Mesothelial cell of epicardium (in vitro differentiated cells): ENCODE results near the gene AGBL1. TPM values are rescaled to one million over a fixed set of nuclear protein-coding genes. Genes with fewer than 3 reads are reported as not detected.
A peak's percentile ranks its signal among the peaks of the same experiment; 100 is the strongest.

Experiments
- DNase-seq, 2 experiments: peaks; one replicate each; pipeline ENCODE4 v3.0.0; 2021; ENCODE audit warnings: low spot score in 2 of 2; ENCODE audit not compliant: unreplicated experiment in 2 of 2
- H3K27ac Mint-ChIP-seq: 2 replicates; pipeline ENCODE4 v1.8.0; 2021; ENCODE audit warnings: mixed read lengths
- H3K27me3 Mint-ChIP-seq: 2 replicates; pipeline ENCODE4 v1.8.0; 2021; ENCODE audit warnings: low read depth, mixed read lengths
- H3K36me3 Mint-ChIP-seq: 2 replicates; pipeline ENCODE4 v1.8.0; 2021; ENCODE audit warnings: mixed read lengths
- H3K4me1 Mint-ChIP-seq: 2 replicates; pipeline ENCODE4 v1.8.0; 2021; ENCODE audit warnings: mixed read lengths
- H3K4me3 Mint-ChIP-seq: 2 replicates; pipeline ENCODE4 v1.8.0; 2021; ENCODE audit warnings: mild to moderate bottlenecking, moderate library complexity, mixed read lengths
- H3K9me3 Mint-ChIP-seq: 2 replicates; pipeline ENCODE4 v1.8.0; 2021; ENCODE audit warnings: mixed read lengths
- total RNA-seq: library from RNA; stranded (reverse); gene quantifications from 3 replicates; pipeline ENCODE4 v1.2.1, GENCODE V29; 2021
- TF ChIP-seq, protein P1 (sequence below): fragments of 200-600 bp; sonication (generic); IDR thresholded peaks from one replicate; pipeline ENCODE4 v1.5.0; 2021; ENCODE audit warnings: antibody characterized with exemption; ENCODE audit not compliant: unreplicated experiment

AGBL1 gene
- total RNA-seq, 1 donor from 2014 or later = not detected

GRCh38 chr15:86650094-86650493, 570.4 kb downstream of the AGBL1 start:
- H3K9me3 Mint-ChIP-seq = no peaks in the 10 kb centered on the region
- TF ChIP-seq, protein P1, sequence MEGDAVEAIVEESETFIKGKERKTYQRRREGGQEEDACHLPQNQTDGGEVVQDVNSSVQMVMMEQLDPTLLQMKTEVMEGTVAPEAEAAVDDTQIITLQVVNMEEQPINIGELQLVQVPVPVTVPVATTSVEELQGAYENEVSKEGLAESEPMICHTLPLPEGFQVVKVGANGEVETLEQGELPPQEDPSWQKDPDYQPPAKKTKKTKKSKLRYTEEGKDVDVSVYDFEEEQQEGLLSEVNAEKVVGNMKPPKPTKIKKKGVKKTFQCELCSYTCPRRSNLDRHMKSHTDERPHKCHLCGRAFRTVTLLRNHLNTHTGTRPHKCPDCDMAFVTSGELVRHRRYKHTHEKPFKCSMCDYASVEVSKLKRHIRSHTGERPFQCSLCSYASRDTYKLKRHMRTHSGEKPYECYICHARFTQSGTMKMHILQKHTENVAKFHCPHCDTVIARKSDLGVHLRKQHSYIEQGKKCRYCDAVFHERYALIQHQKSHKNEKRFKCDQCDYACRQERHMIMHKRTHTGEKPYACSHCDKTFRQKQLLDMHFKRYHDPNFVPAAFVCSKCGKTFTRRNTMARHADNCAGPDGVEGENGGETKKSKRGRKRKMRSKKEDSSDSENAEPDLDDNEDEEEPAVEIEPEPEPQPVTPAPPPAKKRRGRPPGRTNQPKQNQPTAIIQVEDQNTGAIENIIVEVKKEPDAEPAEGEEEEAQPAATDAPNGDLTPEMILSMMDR = no peak

DNA sequence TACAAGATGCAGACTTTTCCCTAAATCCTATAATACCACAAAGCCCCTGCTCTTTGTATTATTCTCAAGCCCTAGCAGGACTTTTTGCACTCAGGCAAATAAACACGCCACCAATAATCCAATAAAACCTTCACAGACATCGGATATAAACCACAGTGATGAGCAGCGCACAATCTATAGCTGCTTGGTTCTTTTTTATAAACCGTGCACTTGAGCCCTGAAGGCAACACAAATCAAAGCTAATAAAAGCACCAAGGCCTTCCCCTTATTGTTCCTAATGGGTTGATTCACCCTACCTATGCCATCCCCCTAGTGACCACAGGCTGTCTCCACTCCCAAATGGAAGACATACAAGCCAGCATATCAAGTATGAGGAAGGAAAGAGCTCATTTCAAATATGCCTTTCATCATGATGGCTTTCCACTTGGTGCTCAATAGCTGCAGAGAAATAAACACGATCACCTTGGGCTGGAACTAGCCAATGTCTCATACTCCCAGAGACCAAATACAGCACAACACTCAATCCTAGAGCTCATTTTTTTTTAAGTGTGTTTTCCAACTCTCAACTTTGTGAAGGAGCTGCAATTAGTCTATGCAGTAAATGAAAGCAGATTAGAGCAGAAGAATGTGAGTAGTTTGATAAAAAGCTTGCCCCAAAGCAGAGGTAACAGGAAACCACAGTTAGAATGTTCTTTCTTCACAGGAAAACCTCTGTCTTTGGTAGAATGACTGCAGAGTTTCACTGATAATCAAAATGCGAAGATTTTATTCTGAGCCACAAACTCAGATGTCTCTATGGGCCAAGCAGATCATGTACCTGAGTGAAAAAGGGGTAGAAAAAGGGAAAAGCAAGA, 573.9 kb downstream of the AGBL1 start:
- Mint-ChIP-seq H3K27me3 (peaks cover 2% of the 10 kb centered on the region), H3K4me3 (no peak overlapping the region), H3K36me3 (no peaks in the 10 kb centered on the region), H3K9me3 (no peaks in the 10 kb centered on the region), H3K4me1 (peaks cover 8% of the 10 kb centered on the region), H3K27ac (peak overlapping the region; percentile 11)
- no peak for DNase-seq
- TF ChIP-seq, protein P1 = no peak

More at GRCh38 chr15:86650094-86650493, 570.4 kb downstream of the AGBL1 start:
- no peak overlapping the region for H3K27ac Mint-ChIP-seq
- no peaks in the 10 kb centered on the region for H3K36me3 Mint-ChIP-seq
- H3K4me1 Mint-ChIP-seq = peaks cover 8% of the 10 kb centered on the region
- no peak for DNase-seq
- H3K4me3 Mint-ChIP-seq = no peak overlapping the region
- no peaks in the 10 kb centered on the region for H3K27me3 Mint-ChIP-seq

DNA sequence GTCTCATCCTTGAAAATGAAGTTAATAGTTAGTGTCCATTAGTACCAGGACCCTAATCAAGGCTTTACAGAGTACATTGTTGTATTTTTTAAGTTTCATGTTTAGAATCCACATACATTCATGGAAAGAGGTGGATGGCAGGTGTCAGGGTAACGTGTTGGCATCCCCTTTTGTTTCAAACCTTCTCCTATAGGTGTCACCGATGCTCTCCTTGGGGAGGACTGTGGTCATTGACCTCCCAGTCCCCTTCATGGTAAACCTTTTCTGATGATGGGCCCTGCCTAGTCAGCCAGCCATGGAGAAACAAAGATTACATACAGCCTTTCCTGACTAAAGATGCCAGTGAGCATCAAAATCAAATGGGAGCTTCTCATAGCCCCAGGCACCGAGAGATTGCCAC, 574.8 kb downstream of the AGBL1 start:
- no peak for DNase-seq
- TF ChIP-seq, protein P1 = no peak
- H3K4me1 Mint-ChIP-seq = peaks cover 8% of the 10 kb centered on the region
- H3K27ac Mint-ChIP-seq = no peak overlapping the region
- H3K36me3 Mint-ChIP-seq = no peaks in the 10 kb centered on the region
- H3K9me3 Mint-ChIP-seq = no peaks in the 10 kb centered on the region
- peaks cover 2% of the 10 kb centered on the region for H3K27me3 Mint-ChIP-seq
- no peak overlapping the region for H3K4me3 Mint-ChIP-seq

- H3K9me3 Mint-ChIP-seq = no peaks in the 10 kb centered on the region
- no peak overlapping the region for H3K4me3 Mint-ChIP-seq
- peaks cover 8% of the 10 kb centered on the region for H3K27me3 Mint-ChIP-seq
- no peak for DNase-seq
- no peaks in the 10 kb centered on the region for H3K36me3 Mint-ChIP-seq
- peaks cover 8% of the 10 kb centered on the region for H3K4me1 Mint-ChIP-seq
- H3K27ac Mint-ChIP-seq = no peak overlapping the region
- TF ChIP-seq, protein P1 = no peak
Observed at GRCh38 chr15:86657305-86657704, 577.6 kb downstream of the AGBL1 start.

GRCh38 chr15:86659724-86660411, 580.2 kb downstream of the AGBL1 start:
- Mint-ChIP-seq H3K27ac (no peak overlapping the region), H3K27me3 (peaks cover 19% of the 10 kb centered on the region), H3K36me3 (no peaks in the 10 kb centered on the region), H3K4me3 (no peak overlapping the region), H3K4me1 (no peaks in the 10 kb centered on the region), H3K9me3 (no peaks in the 10 kb centered on the region)
- DNase-seq = no peak
- TF ChIP-seq, protein P1 = no peak
